HG03280 (cell line): Measurements from ENCODE around the gene FADS2.

ENCODE experiments used
- ATAC-seq: cut with Tn5 transposase; IDR thresholded peaks from one replicate; pipeline ENCODE4 v1.9.1; 2021; ENCODE audit warnings: mild to moderate bottlenecking, moderate library complexity; ENCODE audit not compliant: unreplicated experiment

Gene FADS2

DNA sequence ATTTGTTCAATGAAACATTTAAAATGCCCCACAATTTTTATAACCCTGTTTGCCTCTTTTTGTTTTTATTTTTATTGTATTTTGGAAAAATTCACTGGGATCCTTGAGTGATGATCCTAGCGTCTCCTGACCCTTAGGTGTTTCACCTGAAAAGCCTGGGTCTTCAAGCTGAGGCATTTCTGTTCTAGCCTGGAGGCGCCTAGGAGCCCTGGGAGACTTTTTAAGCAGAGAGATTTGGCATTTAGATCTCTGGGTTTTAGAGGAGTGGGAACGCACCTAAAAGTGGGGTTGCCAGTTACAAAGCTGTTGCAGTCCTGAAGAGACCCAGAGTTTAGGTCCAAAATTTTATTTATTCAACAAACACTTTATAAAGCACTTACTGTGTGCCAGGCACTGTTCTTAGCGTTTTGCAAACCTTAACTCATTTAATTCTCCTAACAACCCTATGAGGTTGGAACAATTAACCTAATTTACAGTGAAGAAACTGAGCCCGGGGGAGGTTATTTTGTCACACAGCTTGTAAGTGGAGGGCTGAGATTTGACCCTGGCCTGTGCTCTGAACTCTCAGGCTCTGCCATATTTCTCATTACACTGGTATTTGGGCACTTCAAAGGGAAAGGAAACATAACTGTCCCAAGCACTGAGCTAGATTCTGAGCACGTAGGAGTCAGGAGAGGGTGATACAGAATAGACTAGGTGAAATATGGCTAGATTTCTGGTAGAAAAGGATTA lies 10.5 kb upstream of the FADS2 start:
- no peak for ATAC-seq

DNA sequence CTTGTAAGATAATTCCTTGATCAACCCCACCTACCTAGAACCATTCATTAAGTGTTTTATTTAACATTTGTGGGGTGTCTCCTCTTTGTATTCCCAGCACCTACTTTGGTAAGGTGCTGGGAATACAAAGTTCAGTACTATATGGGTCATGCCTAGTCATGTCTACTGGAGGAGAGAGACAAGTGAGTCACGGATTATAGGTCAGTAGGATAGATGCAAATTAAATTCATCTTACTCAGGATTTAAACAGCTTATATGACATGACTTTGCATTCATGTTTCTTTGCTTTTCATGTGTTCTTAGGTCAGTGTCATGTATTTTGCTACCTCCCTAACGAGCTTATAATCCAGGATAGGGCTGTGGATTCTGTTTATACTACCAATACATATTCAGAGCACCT lies 7.9 kb upstream of the FADS2 start:
- ATAC-seq, result no peak

DNA sequence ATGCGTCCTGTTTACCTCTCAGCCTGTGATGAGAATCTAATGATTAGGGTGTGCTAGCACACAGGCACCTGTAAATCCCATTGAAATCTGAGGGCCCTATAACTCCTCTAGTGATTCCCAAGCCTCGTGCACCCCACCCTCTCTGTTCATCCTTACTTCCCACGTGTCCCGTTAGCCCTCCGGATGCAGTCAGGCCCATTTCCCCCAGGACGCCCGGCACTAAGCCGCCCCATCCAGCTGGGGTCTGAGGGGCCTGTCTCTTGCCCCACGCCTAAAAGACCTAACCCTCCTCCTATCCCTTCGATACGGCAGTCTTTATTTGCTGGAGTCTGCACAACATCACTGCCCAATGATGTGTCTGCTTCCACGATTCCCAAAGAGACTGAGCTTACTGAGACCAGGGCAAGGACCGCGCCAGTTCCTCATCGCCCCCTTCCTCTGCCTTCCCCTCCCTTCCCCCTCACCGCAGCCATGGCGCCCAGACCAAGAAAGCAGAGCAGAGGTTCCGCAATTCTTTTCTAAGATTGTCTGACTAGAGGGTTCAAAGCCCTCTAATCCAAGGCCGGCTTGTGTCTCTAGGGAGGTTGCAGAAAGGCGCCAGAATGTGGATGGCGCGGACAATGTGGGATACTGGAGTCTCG lies 1.1 kb upstream of the FADS2 start:
- peak; percentile 11 for ATAC-seq

DNA sequence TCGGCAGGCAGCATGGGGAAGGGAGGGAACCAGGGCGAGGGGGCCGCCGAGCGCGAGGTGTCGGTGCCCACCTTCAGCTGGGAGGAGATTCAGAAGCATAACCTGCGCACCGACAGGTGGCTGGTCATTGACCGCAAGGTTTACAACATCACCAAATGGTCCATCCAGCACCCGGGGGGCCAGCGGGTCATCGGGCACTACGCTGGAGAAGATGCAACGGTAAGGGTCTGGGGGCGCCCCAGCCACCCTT lies 204 bp downstream of the FADS2 start:
- ATAC-seq, result no peak

DNA sequence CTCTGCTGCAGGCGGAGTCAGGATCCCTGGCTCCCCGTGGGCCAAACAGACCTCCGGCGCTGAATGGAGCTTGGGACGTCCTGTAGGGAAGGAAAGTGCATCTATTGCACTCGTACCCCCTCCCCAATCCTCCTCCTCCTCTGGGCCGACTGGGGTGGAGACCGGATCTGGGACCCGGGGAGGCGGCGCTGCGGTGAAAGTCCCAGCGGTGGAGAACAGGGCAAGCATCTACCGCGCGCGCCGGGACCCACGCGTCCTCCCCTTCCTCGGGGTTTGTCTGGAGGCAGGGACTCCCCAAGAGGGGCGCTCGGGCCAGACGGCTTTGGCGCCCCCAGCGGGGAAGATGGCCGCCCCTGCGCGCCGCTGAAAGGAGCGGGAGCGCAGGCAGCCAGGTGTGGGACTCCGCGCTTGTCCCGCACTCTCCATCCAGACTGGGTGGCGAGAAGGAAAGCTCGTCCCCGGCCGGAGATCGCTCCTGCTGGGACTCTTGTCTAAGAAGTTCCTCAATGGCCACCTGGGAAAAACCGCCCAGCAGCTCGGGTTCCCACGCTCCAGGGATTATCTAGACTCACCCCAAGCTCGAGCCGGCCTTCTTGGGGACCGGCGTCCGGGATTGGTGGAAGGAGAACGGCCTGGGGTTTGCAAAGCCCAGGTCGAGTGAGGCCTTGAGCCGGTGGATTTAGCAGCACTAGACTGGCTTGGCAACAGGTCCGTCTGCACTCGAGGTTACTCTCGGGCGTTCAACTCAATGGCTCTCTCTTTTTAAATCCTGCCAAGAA lies 718 bp downstream of the FADS2 start:
- ATAC-seq, result no peak

DNA sequence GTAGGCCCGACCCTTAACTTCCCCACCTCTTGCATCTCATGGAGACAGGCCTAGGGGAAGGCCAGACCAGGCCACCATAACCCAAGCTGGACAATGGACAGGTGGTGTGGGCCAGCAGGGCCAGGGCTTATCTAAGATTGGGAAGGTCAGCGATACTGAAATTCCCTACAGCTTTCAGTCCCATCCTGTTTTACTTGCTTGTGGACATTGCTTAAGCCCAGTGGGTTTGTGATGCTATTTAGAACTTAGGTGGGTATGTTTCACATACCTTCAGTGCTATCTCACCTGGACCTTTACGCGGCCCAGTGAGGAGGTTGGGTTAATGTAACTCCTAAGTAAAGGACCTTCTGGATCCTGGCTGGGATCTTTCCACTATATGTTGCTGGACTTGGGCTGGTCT lies 1.7 kb downstream of the FADS2 start:
- no peak for ATAC-seq

DNA sequence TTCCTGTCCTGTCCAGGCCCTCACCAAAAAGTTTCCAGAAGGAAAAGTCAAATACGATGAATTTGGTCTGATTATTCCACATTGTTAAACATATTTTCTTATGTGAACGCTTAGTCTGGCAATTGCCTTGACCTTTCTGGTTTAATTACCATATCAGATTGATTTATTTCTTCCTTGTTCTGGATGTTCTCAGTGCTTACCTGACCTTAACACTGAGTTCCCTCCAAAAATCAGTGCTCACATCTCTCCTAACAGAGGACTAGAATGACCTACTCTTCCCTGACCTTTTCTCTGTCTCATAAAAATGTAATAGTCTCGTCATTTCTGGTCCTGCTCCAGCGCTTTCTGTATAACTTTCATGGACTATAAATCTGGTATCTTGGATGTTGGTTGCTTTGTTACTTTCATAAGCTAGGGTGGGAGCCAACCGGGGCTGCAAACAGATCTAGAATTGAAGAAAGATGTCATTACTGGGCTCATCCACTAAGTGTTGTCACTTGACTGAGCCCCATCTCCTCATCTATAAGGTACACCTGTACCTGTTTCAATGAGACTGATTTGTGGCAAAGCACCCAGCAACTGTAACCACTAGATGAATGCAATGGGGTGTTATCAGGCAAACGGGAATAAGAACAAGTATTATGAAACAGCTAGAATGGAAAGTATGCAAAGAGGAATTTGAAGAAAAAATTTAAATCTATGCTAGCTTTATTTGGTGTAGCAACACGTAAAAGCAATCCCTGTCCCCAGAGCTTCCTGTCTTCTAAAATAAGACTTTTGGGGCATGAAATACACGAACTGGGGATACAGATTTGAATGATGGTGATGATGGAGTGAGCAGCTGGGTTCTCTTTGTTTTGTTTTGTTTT lies 2.4 kb downstream of the FADS2 start:
- no peak for ATAC-seq

DNA sequence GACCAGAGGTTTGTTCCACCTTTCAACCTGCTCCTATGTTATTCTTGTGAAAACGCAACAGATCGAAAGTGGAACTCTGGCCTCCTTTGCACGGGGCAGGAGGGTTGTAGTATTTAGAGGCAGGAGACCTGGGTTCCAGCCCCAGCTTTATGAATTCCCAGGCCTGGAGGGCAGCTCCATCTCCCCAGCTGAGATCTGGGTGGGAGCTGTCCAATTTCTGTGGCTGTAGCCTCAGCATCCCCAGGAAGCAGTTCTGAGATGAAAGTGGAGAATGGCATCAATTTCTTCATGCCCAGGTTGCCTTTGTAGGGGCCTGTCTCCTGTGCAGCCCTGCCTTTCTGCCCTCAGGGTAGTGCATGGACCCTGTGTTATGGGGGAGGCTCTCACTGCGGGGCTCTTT lies 4.1 kb downstream of the FADS2 start:
- ATAC-seq, result no peak

DNA sequence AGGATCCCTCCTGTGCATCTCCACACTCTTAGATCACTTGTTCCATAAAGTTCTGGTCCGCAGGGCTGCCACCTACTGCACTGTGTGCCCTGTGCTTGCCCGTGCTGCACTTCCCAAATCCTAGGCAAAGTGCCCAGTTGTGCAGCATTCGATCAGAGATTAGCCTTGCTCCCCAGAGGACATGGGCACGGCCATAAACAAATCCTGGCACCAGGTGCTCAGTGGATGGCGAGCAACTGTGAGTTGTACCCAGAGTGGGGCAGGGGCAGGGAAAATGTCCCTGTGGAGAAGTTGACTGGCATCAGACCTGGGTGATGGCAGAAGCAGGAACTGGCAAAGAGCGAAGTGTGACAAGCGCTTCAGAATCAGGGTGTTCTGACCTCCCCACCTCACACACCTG lies 4.7 kb downstream of the FADS2 start:
- no peak for ATAC-seq

DNA sequence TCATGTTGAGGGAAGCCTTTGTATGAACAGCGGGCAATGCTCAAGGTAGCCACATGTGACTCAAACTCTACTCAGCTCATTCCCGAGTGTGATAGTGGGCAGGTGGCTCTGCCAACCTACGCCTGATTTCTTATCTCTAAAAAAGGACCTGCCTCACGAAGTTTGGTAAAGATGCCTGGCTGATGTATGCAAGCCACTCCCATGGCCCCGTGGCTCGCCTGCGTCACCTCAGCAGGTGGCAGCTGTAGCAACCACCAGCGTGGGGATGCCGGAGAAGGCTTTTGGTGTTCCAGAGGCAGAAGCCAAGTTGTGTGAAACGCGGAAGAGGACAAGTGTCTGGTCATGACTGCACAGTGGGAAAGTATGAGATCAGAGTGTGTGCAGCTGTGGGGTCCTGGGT lies 5.4 kb downstream of the FADS2 start:
- ATAC-seq, result no peak

DNA sequence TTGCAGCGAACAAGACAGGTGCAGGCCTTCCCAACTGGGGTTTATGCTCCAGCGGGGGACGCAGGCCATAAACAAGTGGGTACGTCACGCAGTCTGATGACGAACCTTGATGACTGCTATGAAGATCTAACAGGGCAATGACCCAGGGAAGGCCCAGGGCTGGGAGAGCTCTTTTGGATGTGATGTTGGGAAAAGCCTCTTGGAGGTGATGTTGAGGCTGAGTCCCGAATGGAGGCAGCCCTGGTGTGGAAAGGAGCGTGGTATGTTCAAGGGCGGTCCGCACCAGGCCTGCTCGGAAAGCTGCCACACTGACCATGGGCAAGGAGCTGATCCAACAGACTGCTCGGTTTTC lies 5.8 kb downstream of the FADS2 start:
- ATAC-seq, result no peak

DNA sequence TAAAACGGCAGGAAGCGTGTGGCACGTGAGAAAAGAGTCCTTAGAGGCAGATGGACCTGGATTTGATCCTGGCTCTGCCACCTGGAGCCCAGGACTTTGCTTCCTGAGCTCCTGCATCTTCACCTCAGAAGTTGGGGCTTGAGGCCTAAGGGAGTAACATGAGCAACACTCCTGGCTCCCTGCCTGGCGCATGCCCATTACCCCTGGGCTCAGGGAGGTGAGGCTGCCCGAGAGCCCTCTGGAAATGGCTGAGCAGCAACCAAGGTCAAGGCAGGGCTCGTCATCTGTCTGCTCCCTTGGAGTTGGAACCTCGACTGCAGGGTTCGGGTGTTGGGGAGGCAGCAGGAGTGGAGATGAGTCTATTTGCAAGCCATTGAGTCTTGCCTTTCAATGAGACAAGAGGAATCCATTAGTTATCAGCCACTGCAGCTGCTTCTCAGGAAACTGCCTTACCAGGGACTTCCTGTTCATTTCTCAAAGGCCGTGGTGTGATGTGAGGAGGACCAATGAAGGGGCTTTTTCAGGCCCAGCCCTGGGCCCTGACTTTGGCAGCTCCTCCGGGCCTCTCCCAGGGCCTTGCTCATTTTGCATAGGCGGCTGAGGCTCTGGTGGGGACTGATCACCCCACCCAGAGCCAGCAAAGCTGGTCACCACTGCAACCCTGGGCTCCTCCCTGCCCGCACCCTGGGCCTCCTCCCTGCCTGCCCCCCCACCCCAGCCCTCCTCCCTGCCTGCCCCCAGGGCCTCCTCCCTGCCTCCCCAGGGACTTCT lies 6.4 kb downstream of the FADS2 start:
- ATAC-seq, result peak; percentile 82

DNA sequence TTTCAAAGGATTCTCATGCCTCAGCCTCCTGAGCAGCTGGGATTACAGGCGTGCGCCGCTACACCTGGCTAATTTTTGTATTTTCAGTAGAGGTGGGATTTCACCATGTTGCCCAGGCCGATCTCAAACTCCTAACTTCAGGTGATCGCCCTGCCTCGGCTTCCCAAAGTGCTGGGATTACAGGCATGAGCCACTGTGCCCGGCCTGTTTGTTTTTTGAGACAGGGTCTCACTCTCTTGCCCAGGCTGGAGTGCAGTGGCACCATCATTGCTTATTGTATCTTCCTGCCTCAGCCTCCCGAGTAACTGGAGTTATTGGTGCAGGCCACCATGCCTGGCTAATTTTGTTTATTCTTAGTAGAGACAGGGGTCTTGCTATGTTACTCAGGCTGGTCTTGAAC lies 8.1 kb downstream of the FADS2 start:
- no peak for ATAC-seq

DNA sequence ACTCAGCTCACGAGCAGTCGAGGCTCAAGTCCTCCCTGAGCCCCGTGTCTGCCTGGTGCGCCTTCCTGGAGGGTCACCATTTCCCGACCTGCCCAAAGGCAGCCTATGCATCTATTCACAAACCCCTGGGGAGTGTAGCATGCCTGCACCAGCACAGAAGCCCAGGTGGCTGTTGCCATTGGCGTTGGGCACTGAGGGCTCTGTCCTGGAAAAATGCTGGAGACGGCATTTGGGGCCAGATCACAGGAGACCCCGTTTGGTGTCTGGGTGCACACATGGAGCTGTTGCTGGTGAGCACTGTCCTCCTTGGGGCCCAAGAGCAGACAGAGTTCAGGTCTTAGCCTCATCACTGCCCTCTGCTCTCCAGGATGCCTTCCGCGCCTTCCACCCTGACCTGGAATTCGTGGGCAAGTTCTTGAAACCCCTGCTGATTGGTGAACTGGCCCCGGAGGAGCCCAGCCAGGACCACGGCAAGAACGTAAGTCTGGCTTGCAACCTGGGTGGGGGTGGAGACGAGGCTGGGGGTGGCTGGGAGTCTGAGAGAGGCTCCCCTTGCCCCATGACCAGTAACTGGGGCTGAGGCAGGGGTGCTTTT lies 9.4 kb downstream of the FADS2 start:
- ATAC-seq, result no peak

DNA sequence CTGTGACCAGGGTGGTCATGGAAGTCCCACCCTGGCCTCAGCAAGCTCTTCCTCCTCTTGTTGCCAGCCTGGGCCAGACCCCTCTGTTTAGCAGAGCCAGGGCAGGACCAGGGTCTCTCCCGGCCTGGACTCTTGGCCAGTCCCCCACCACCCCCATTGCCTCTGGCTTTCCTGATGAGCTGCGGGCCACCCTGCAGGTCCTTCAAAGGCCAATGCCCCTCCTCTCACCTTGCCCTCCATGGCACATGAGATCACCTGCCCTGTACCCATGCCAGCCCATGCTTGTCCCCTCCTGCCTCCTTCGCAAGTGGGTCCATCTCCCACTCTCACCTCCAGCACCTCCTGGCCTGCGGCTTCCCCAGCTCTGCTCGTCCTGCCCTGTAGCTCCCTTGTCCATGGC lies 10.4 kb downstream of the FADS2 start:
- ATAC-seq, result no peak

DNA sequence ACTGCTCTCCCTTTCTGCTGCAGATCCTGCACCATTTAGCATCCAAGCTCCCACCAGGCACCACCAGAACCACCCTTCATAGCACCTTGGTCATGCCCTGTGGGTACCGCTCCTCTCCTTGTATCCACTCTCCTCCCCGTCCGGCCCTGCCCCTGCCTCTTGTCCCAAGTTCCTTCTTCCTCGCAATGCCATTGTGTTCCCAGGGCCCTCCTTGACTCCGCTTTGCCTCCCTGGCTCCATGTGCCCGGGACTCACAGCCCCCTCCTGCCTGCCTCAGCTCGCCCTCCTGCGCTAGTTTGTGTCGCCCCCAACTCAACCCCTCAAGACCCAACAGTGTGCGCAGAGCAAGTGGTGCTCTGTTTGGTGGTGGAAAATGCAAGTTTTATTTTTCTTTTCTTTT lies 10.8 kb downstream of the FADS2 start:
- no peak for ATAC-seq

DNA sequence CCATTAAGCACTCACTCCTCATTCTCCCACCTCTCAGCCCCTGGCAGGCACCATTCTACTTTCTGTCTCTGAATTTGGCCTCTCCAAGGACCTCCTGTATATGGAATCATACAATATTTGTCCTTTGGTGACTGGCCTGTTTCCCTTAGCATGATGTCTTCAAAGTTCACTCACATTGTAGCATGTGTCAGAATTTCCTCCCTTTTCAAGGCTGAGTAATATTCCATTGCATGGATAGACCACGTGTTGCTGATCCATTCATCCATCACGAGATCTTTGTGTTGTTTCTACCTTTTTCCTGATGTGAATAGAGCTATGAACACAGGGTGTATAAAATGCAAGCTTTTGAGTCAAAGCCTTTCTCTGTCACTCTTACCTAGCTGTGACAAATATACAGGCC lies 11.6 kb downstream of the FADS2 start:
- no peak for ATAC-seq

DNA sequence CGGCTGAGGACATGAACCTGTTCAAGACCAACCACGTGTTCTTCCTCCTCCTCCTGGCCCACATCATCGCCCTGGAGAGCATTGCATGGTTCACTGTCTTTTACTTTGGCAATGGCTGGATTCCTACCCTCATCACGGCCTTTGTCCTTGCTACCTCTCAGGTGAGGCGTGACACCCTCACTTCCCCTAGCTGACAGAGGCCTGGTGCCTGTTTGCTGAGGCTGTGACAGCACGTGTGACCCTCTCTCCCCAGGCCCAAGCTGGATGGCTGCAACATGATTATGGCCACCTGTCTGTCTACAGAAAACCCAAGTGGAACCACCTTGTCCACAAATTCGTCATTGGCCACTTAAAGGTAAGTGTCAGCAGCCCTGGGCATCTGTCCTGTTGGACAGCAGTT lies 12.3 kb downstream of the FADS2 start:
- ATAC-seq, result no peak

DNA sequence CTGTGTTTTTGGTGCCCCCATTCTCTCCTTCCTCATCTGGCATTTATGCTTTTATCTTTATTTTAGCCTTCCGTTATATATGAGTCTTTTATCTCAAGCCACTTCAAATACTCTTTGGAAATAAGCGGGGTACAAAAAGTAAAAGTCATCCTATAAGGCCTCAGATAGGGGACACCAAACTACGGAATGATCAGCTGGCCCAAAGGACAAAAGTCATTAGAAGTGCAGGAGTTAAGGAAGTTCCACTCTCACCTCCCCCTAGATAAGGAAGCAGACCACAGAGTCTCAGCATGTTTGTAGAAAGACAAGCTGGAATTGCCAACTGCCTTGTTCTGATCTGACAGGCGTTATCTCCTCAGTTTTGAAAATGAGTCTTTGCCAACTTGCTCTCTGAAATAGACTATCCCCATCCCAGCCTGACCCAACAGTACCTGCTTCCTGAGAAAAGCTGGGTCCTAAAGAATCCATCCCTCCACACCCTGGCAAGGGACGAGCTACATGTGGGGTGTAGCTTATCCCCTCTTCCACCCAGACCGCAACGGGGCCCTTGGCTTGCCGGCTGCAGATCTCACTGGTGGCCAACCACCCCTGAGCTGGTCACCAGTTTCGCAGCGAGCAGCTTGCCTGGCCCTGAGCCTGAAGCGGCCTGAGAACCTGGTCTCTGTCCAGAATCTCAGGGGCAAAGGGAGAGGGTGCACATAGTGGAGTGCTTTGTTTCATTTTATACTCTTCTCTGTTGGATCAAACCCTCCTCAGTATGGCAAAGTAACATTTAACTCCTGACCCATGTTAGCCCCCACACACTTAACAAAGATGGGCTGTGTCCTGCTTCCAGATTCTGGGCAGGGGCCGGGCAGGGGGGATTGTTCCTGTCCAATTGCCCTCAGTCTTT lies 13.8 kb downstream of the FADS2 start:
- no peak for ATAC-seq

DNA sequence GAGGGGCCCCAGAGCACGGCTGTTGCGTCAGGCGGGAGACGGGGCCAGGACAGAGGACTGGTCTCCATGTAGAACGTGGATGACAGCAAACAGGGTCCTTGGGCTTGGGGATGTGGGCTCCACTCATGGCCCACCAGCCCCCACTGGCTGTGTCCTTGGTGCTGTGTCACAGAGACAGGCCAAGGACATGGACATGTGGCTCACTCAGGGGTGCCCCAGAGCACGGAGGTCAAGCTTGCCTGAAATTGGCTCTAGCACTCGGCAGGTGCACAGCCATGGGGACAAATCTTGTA lies 14.4 kb downstream of the FADS2 start:
- ATAC-seq, result no peak
